NCI-H345 (cell line): Measurements from ENCODE around the gene SLC25A42.

ENCODE experiments used
- DNase-seq: peaks from one replicate; lab custom pipeline; 2025; lab: John Stamatoyannopoulos, UW

The SLC25A42 gene

DNA sequence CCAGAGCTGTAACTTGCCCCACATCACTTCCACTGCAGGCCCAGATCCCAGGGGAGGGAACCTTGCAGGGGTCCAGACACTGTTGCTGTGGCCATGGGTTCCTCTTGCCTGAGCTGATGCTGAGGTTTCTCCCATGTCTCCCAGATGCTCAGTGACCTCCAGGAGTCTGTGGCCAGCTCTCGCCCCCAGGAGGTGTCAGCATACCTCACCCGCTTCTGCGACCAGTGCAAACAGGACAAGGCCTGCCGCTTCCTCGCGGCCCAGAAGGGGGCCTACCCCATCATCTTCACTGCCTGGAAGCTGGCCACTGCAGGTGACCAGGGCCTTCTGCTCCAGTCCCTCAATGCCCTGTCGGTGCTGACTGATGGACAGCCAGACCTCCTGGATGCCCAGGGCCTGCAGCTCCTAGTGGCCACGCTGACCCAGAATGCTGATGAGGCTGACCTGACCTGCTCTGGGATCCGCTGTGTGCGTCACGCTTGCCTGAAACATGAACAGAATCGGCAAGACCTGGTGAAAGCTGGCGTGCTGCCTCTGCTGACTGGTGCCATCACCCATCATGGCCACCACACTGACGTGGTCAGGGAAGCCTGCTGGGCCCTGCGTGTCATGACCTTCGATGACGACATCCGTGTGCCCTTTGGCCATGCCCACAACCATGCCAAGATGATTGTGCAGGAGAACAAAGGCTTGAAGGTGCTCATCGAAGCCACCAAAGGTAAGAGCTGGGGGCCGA is 12.1 kb upstream of the SLC25A42 start:
- no peak for DNase-seq

- no peak for DNase-seq
Measured at GRCh38 chr19:19052921-19053320, 10.9 kb upstream of the SLC25A42 start.

DNA sequence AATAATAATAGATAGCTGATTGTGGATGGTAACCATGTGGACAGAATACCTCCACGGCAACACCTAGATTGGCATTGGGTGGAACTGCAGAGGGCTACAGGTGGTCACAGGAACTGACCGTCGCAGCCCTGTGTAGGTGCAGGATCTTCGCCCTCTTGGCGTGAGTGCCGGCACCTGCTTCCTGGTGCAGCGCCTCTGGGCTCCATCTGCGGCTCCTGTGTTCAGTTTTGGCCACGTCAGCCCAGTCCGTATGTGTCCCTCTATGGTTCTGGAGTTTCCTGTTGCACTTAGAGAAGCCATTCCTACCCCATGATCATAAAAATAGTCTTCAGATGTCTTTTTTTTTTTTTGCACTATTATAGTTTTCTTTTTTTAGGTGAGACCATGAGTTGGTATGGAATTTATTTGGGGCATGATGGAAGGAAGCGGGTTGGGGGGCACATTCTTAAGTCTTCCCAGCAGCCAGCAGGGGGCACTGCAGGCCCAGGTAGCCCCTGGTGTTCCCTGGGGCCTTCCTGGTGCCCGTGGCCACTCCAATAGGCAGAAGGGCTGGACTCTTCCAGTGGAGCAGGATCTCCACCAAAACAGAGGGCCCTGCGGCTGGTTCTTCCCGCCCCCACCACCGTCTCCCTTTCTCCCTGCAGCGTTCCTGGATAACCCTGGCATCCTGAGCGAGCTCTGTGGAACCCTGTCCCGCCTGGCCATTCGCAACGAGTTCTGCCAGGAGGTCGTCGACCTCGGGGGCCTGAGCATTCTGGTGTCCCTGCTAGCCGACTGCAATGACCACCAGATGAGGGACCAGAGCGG is 10.1 kb upstream of the SLC25A42 start:
- DNase-seq: peak; percentile 28

GRCh38 chr19:19054315-19054938 is 9.4 kb upstream of the SLC25A42 start:
- DNase-seq: no peak

GRCh38 chr19:19054939-19055440 is 8.8 kb upstream of the SLC25A42 start:
- no peak for DNase-seq

- DNase-seq: no peak
Measured at GRCh38 chr19:19055701-19056100, 8.1 kb upstream of the SLC25A42 start.

- DNase-seq: no peak
Measured at GRCh38 chr19:19056636-19057275, 7.0 kb upstream of the SLC25A42 start.

- DNase-seq: no peak
Measured at GRCh38 chr19:19057317-19057716, 6.5 kb upstream of the SLC25A42 start.

- DNase-seq: no peak
Measured at GRCh38 chr19:19057720-19058119, 6.1 kb upstream of the SLC25A42 start.

DNA sequence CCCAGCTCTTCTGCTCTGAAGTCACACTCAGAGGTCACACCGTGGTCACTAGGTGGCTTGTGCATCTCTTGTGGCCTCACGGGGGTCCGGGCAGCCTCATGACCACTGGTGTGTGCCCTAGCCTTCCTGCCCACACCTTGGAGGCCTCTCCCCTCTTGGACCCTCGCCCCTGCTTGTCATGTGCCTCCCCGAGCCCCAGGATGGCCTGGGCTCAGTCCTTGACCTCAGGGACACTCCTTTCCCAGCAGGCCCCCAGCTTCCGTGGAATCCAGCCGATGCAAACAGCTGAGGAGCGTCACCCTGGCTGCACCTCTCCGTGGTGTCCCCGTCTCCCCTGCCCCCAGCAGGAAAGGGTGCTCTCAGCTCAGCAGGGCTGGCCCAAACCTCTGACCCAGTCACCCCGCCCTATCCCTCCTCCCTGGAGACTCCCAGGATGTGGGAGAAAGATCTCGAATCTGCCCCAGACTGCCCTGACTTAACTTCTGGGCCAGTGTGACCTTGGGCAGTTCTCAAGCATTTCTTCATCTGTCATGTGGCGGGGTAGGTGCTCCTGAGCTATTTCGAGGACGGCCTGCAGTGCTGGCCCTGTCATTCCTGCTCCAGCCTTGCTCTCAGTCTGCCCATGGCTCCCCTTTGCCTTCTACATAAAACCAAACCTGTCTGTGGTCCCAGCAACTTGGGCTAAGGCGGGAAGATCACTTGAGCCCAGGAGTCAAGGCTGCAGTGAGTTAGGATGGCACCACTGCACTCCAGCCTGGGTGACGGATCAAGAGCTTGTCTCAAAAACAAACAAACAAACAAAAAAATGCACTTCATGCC is 4.6 kb upstream of the SLC25A42 start:
- no peak for DNase-seq

DNA sequence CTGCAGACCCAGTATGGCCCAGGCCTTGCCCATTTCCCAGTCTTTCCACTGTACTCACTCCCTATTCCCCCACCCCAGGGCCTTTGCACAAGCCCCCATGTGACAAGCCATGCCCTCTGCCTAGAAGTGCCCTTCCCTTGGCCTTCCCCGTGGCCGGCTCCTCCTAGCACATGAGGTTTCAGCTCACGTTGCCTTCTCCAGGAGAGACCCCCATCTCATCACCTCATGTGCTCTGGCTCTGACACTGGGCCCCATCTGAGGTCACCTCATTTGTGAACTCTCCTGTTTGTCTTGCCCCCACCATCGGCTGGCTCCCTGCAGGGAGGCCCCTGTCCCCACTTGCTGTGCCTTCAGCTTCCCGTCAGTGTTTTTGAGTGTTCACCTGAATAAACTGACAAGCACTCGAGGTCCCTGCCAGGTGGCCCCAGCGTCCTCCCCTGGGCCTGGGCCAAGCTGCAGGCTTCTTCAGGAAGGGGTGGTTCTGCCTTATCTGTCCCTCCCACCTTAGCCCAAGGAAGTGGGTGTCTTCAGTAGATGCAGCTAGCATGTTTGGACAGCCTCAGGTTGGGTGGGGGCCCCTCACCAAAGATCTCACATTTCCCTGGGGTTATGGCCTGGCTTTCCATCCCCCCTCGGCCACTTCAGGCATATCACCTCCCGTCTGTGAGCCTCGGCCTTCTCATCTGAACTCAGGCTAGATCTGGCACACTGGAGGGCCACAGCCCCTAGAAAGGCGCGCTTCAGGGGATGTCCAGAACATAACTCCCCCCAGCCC is 3.8 kb upstream of the SLC25A42 start:
- DNase-seq: no peak

DNA sequence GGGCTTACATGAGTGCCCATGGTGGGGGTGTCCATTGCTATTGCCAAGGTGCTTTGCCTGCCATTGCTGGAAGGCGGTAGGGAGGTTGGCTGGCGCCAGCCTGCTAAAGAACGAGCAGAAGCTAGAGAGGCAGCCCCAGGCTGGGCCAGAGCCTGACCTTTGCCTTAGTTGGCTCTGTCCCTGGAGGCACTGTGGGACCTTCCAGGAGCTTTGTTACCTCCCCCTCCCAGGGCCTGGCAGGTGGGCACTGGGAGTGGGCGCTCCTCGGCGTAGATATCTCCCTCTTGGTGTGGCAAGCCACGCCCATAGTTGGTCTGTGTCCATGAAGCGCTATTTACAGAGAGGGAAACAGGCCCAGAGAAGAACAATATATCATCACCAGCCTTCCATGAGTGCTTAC is 2.3 kb upstream of the SLC25A42 start:
- peak; percentile 46 for DNase-seq

DNA sequence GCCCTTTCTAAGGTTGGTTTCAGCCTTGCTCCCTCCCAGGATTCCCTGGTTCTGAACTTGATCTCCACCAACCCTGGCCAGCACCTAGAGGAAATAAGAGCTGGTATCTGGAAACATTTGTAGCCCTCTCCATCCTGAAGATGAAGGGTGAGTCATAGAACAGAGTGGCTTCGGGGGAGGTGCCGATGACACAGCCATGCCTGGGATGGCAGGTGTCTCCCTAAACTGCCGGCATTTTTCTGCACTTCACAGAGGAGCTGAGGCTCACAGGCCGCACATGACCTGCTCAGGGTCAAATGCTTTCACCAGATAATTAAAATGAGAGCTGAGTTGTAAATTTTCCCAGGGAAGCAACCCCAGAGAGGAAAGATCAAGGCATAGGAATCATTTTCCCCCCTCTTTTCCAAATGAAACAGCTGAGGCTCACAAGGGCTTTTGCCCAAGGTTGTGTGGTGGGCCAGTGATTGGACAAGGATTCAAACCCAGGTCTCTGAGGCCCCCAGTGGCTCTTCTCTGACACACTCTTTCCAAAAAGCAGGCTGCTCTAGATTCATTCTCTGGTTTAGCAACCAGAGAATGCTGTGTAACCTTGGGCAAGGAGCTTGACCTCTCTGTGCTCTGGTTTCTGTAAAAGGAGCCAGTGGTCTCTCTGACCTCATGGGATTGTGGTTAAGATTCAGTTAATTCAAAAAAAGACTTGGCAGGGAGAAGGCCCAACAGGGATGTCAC is 1.2 kb upstream of the SLC25A42 start:
- no peak for DNase-seq

DNA sequence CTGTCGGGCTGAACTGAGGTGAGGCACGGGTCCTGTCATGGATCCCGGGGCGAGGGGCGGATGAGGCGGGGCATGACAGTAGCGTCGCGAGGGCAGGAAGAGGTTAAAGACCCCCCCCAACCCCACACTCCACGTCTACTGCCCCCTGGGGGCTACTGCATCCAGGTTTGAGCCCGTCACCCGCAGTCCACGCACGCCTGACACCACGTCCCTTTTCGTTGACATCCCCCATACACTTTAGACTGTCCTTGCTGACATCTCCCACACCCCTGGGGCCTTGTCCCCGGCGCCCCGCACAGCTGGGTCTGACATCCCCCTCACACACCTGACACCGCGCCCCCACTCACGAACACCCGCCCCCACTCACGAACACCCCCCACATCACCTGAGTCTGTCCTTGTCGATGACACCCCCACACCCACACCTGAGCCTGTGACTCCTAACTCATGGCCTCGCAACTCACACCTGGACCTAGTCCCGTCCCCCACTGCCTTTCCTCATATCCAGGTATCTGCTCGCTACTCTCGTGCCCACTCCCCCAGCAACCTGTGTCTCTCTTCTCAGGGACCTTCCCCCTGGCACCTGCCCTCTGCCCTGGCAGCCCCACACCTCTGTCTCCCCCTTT is 416 bp downstream of the SLC25A42 start:
- DNase-seq: no peak

- DNase-seq: no peak
Measured at GRCh38 chr19:19064811-19065745, 1.3 kb downstream of the SLC25A42 start.

DNA sequence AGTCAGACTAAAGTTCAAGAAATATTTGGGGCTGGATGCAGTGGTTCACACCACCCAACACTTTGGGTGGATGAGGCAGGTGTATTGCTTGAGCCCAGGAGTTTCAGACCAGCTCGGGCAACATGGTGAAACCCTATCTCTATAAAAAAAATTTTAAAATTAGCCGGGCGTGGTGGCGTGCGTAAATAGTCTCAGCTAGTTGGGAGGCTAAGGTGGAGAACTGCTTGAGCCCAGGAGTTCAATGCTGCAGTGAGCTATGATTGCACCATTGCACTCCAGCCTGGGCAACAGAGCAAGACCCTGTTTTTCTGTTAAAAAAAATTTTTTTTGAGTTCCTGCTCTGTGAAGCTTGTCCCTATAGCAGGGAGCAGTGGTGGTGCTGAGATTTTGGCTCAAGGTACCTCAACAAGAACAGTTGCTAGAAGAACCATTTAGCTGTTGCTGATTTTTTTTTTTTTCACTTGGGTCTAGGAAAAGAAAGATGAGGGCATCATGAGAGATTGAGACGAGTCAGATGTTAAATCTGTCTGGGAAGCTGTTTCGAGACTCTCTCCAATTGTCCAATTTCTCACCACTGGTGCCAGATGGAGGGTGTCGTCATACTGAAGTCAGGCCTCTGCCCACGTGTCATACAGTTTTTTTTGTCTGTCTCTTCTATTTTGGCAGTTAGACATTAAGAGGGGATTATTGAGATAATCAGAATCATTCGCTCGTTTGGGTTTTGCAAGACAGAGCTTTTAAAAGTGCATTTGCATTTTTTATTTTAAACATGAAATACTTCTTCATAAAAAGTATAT is 3.7 kb downstream of the SLC25A42 start:
- DNase-seq: no peak
